NAMALWA (cell line): ENCODE measurements around the gene ZNF850.

ENCODE experiments used
- DNase-seq: peaks from one replicate; pipeline ENCODE4 v3.0.0-alpha.2; 2015; ENCODE audit warnings: low spot score

Gene ZNF850

DNA sequence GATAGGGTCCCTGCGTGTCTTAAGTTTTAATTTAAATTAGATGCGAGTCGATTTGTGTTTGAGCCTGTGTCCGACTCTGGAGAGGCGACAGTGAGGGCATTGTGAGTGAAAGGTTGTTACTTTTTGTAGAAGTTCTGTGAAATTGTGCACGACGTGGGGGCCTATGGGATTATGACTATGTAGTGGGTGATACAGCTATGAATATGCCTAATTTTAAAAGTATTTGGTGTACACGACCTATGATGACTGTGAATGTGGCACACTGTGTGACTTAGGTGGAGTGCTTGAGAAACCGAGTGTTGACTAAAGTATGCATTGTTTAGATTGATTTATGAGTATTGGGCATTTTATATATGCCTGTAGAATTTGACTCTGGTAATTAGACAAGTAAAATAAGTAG is 84.5 kb downstream of the ZNF850 start:
- DNase-seq, result no peak

- peak; percentile 94 for DNase-seq
Measured at GRCh38 chr19:36687214-36688056, 85.2 kb downstream of the ZNF850 start, which contains the start of gene ZNF567. TSS of gene ZNF567 (plus strand) at chr19:36687612. CDS start at chr19:36694868, 7,256 bp downstream.

DNA sequence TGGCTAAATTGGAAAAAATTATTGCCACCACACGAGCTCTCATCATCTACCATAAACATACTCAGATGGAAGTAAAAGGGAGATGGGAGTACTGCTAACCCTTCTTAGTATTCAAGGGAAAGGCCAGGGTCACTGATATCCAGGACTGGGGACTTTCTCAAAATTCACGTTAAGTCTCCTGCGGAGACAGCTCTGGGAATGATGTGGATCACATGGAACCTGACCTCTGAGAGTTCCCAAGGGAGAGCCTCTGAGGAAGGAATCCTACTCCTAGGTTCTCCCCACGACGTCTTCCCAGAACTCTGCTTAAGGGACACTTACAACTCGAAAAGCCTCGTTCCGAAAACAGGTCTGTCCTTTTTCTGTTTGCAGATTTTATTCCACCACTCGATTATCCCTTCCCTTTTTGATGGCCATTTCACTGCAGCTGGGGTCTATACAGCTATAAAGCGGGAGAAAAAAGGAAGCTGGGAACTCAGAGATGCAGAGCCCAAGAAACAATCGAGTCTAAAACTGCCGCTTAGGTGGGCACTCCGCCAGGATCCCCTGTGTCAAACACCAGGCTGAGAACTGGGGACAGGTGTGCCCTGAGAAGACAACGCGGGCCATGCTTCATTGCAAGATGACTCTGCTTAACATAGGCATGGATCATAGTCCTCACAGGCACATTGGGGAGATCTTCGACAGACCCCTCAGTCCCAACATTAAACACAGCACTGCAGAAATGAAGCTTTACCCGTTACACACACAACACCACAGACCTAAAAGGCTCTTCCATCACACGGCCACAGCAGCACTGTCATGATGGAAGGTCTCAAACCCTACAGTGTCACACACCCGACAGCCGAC is 86.0 kb downstream of the ZNF850 start:
- no peak for DNase-seq

GRCh38 chr19:36685835-36686234 is 86.8 kb downstream of the ZNF850 start:
- DNase-seq, result no peak

GRCh38 chr19:36679455-36679854 is 93.2 kb downstream of the ZNF850 start:
- no peak for DNase-seq

DNA sequence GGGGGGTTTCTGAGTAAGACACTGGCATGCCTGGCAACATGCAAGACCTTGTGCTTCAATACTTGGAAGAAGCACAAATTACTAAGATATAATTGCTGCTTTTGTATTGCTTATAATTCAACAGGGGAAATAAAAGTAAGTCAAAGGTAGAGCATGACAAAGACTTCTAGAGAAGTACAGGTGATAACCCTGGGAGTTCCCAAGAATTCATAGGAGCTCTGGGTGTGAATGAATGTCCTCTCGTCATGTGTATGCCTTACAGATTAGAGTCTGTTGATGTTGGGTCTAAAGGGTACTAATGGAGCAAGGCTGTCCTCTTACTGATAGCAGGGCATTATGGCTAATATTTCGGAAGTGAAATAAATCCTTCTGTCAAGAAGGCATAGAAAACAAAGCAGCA is 98.4 kb downstream of the ZNF850 start:
- DNase-seq, result no peak

DNA sequence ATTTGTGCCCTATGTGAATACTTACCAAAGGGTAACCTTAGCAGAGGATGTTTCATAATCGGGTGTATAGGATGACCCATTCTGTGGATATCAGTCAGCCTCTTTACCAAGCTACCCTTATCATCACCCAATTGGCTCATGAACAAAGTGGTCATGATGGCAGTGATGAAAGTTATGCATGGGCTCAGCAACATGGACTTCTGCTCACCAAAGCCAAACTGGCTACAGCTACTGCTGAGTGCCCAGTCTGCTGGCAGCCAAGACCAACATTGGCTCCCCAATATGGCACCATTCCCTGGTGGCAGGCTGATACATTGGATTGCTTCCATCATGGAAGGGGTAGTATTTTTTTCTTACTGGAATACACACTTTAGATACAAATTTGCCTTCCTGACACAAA is 100.2 kb downstream of the ZNF850 start:
- DNase-seq, result no peak

DNA sequence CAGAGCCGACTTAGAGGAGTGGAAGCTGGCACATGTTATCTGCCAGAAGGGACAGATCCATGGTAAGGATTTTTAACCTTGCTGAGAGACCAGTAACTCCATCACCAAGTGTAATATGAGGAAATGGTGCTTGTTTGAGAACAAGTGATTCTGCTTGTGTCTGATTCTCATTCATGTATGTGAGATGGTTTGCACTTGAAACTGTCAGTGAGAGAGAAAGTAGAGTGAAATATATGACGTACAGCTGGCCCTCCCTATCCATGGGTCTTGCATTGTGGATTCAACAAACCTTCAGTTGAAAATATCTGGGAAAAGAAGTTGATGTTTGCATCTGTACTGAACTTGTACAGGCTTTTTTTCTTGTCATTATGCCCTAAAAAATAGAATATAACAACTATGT is 104.0 kb downstream of the ZNF850 start:
- DNase-seq, result no peak

DNA sequence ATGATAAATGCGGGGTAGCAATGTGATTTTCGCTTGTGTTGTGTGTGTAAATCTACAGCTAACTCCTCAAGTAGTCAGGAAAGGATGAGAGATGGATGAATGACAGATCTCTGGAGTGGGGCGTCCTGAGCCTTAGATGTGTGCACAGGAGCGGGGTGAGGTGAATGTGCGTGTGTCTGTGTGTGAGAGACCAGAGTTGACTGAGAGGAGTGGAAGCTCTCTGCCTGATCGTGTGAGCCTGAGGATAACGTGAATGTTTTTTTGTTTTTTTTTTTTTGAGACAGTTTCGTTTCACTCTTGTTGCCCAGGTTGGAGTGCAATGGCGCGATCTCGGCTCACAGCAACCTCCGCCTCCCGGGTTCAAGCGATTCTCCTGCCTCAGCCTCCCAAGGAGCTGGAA is 106.8 kb downstream of the ZNF850 start:
- DNase-seq, result no peak
